ENCODE measurements around the gene NDUFS6.

- TF ChIP-seq RCOR1 (IDR thresholded peaks at IDR 0.05; ENCODE audit: low read depth, low read length): no peak
- TF ChIP-seq MAX (IDR thresholded peaks at IDR 0.05): no peak
- no peak for TF ChIP-seq JUN (IDR thresholded peaks at IDR 0.05)
- no peak for TF ChIP-seq RAD21 (conservative IDR thresholded peaks at IDR 0.05 in 1 of 2, IDR thresholded peaks at IDR 0.05 in 1 of 2)
- no peak for TF ChIP-seq CTCF (IDR thresholded peaks at IDR 0.05)
- TF ChIP-seq CHD2 (IDR thresholded peaks at IDR 0.05; ENCODE audit: low read length, partially characterized antibody): no peak
- TF ChIP-seq MYC (IDR thresholded peaks at IDR 0.05; ENCODE audit: borderline replicate concordance, low read length): no peak
- no peak for TF ChIP-seq CEBPB (IDR thresholded peaks at IDR 0.05)
- TF ChIP-seq EP300 (IDR thresholded peaks at IDR 0.05): no peak
- TF ChIP-seq USF2 (IDR thresholded peaks at IDR 0.05): no peak
- TF ChIP-seq BHLHE40 (IDR thresholded peaks at IDR 0.05; ENCODE audit: low read depth, low read length): no peak
- no peak for TF ChIP-seq MAFK (IDR thresholded peaks at IDR 0.05; ENCODE audit: partially characterized antibody)
These were observed 33.5 kb upstream of the NDUFS6 start for GRCh38 chr5:1767524-1768282.

Measured in A549 (cell line).